Bronchial epithelial cell (primary cell): ENCODE measurements around the gene RTN4RL1. TPM values are rescaled to one million over a fixed set of nuclear protein-coding genes. Genes with fewer than 3 reads are reported as not detected.

Source experiments
- DNase-seq: peaks from one replicate; pipeline ENCODE4 v3.0.0-alpha.2; 2010; ENCODE audit warnings: low read depth
- FAIRE-seq: peaks from 2 replicates; lab custom pipeline; 2011; peaks lifted over from hg19 to GRCh38; lab: Jason Lieb, UNC
- H3K27me3 ChIP-seq: 2 replicates; pipeline ENCODE4 v1.5.1; 2011; ENCODE audit warnings: low read length; ENCODE audit not compliant: control insufficient read depth, insufficient read depth
- H3K36me3 ChIP-seq: 2 replicates; pipeline ENCODE4 v1.5.1; 2011; ENCODE audit warnings: low read length; ENCODE audit not compliant: control insufficient read depth, insufficient read depth
- H3K4me3 ChIP-seq: 2 replicates; pipeline ENCODE4 v1.5.1; 2011; ENCODE audit warnings: mild to moderate bottlenecking, low read depth, low read length, control low read depth
- CTCF ChIP-seq: IDR thresholded peaks from 2 replicates; pipeline ENCODE4 v1.5.1; 2011; ENCODE audit warnings: mild to moderate bottlenecking, moderate library complexity, low read length, control low read depth, inconsistent platforms; ENCODE audit not compliant: insufficient read depth, severe bottlenecking
- total RNA-seq: library from RNA; depleted of rRNA; stranded (reverse); fragments of >200 nt; gene quantifications from 2 replicates; pipeline ENCODE4 v1.2.1, GENCODE V29; 2014

Gene RTN4RL1
- total RNA-seq, 1 donor from 2014 or later, result 0.26 TPM

GRCh38 chr17:2009737-2010136 is 15.4 kb downstream of the RTN4RL1 start:
- TF ChIP-seq CTCF, result no peak
- Histone ChIP-seq H3K36me3 (no peaks in the 10 kb centered on the region), H3K27me3 (peaks cover 1% of the 10 kb centered on the region), H3K4me3 (no peak overlapping the region)
- FAIRE-seq, result no peak
- no peak for DNase-seq

- no peak for DNase-seq
- peak; percentile 18 for FAIRE-seq
- Histone ChIP-seq H3K4me3 (no peak overlapping the region), H3K27me3 (peaks cover 1% of the 10 kb centered on the region), H3K36me3 (no peaks in the 10 kb centered on the region)
- TF ChIP-seq CTCF, result no peak
Observed at GRCh38 chr17:2008332-2009126, 16.6 kb downstream of the RTN4RL1 start.

GRCh38 chr17:2004435-2004952 is 20.6 kb downstream of the RTN4RL1 start:
- no peak for TF ChIP-seq CTCF
- peaks cover 1% of the 10 kb centered on the region for H3K27me3 ChIP-seq
- H3K36me3 ChIP-seq, result no peaks in the 10 kb centered on the region
- DNase-seq (no peak), FAIRE-seq (no peak)
- H3K4me3 ChIP-seq, result no peak overlapping the region

GRCh38 chr17:2003525-2003924 is 21.6 kb downstream of the RTN4RL1 start:
- Histone ChIP-seq H3K4me3 (no peak overlapping the region), H3K36me3 (no peaks in the 10 kb centered on the region), H3K27me3 (peaks cover 1% of the 10 kb centered on the region)
- no peak for FAIRE-seq
- no peak for DNase-seq
- TF ChIP-seq CTCF, result no peak

- TF ChIP-seq CTCF, result no peak
- Histone ChIP-seq H3K27me3 (peaks cover 1% of the 10 kb centered on the region), H3K4me3 (no peak overlapping the region), H3K36me3 (no peaks in the 10 kb centered on the region)
- FAIRE-seq (no peak), DNase-seq (no peak)
Observed at GRCh38 chr17:2002767-2003329, 22.3 kb downstream of the RTN4RL1 start.
